Measurements from ENCODE around the gene NEURL3.
"Not testable (repeated sequence)": the region's sequence is repeated elsewhere in the genome, so short reads cannot be mapped to it uniquely, and the experiment has no call there.

- not testable (repeated sequence) for TF ChIP-seq CTCF, POLR2AphosphoS5 (IDR thresholded peaks at IDR 0.05)
Measured at GRCh38 chr2:96461616-96462015, 43.5 kb downstream of the NEURL3 start.

Data from sigmoid colon (tissue), 4 donors.